Hematopoietic multipotent progenitor cell treated with erythropoietin and hydrocortisone succinate and interleukin-3 and kit ligand, for 8 days (in vitro differentiated cells): ENCODE data around the gene SLC10A2.

Experiments
- DNase-seq: peaks from one replicate; pipeline ENCODE4 v3.0.0-alpha.2; 2015

The SLC10A2 gene

DNA sequence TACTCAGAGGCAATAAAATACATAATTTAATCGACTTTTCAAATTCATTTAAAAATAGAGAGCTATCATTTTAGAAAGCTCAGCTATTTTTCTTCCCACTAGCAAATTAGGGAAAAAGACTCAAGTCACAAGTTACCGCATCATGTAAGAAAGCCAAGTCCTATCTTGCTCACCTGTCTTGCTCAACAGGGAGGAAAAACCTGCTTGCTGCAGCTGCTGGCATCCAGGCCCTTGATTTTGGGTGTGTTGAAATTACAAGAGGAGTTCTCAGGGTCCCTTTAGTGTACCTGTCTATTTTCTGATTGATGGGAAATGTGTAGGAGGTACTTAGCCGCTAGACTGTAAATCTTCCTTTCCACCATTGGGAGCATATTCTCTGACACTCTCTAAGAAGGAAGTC, 22.2 kb downstream of the SLC10A2 start:
- DNase-seq: no peak

DNA sequence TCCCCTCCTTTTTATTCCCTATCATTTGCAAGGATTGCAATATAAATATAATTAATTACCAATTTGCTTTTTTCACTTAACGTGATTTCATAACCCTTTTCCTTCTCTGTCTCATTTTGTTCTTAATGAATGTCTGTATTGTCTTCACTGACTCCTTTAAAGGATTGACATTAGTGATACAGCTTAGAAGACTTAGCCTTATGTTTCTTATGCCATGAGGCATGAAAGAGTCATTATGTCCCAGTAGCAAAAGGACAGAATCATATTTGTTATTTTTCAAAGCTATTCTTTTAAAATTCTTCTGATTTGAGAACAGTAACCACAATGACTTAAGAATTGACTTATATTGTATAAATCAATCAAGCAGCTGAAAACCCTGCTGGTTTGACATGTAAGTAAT, 26.2 kb downstream of the SLC10A2 start:
- no peak for DNase-seq

DNA sequence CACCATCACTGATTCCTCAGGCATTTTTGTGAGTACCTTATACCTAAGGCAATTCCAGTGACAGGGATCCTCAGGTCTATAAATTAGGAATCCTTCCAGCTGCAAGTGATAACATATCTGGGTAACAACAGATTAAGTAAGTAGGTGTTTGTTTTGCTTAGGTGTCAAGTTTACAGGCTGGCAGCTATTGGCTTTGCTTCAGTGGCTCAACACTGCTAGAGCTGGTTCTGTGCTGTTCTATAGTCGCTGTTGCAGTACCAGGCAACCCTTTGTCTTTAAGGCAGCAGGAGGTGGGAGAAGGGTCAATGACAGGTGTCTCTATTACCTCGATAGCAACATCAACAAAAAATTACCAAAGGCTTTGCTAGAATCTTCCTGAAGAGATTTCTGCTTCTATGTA, 27.0 kb downstream of the SLC10A2 start:
- no peak for DNase-seq

DNA sequence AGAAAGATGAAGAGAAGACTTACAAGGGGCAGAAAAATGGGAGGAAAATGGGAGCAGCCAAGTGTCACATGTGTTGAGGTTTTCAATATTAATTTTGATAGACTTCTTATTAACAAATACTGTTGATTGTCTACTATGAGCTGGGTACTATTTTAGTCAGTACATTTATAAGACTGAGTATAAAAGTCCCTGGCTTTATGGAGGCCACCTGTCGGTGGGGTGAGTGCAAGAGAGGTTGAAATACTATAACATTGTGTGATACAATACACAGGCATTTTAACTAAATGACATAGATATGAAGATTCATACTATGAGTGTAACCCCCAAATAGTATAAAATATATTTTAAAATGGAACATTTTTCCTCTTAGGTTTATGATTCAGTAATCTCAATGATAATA, 29.9 kb downstream of the SLC10A2 start:
- no peak for DNase-seq

DNA sequence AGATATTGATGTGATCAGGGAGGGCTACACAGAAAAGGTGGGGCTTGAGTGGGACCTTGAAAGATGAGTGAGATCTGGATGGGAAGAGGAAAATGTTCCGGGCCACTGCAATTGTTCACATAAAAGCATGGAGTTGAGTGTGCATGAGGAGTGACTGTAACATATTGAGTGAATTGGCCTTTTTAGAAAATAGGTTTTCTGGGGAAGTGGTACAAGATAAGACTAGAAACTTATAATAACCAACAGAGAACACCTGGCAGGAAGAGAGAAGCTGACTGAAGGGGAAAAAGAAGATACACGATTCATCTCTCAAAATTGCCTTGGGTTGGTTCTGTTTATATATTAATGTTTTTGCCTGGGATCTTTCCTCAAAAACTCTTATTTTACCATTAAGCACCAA, 32.2 kb downstream of the SLC10A2 start:
- DNase-seq: no peak

DNA sequence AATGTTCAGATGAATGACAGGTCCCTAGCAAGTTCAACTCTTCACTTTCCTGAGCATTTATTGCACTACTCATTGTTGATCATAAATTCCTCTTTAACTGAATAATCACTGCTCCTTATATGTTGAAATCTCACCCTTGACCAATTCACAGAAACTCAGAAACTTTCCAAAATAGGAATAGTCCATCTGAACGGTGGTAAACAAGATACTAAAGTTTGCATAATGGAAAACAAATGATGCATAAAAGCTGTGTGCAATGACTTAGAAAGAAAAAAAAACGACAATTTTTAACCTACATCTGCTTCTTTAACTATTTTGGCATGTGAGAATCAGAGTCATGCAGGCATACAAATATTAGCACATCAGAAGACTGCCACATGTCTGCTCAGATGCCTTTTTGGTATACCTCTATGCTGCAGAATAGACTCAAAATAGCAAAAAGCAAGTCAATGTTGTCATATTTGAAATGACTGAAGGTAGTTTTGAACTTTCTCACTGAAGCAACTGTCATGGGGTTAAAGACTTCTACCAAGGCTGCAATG, 34.8 kb downstream of the SLC10A2 start:
- DNase-seq: no peak

DNA sequence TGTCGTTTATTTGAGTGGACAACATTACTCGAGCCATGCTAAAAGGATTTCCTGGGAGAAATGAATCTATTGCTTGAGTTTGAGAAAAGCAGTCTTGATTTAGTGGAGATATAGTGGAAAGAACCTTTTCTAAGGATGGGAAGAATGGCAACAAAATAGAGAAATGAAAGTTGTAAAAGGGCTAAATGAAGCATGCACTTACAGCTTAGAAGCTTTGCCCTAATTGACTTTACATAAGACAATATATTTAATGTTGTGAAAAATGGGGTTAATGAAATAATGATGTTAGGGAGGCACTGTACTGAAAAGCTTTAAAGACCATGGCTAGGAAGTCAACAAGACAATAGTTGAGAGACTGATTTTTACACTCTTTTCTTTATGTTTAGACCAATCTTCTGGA, 35.4 kb downstream of the SLC10A2 start:
- no peak for DNase-seq

DNA sequence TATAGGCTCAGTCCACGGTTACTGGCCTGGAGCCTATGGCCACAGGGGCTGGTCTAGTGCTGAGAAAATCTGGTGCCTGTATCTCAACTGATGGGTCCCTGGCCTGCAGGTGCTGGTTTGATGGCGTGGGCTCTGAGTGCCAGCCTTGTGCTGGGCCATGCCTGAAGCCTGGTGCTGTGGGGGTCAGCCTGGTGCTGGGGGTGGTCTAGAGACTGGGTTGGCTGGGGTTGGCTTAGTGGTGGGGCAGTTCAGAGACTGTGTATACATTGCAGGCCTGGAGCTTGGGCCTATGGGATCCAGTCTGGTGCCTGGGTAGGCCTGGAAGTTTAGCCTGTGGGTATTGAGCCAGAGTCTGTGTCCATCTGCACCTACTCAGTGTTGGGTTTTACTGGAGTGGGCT, 36.4 kb downstream of the SLC10A2 start:
- no peak for DNase-seq

DNA sequence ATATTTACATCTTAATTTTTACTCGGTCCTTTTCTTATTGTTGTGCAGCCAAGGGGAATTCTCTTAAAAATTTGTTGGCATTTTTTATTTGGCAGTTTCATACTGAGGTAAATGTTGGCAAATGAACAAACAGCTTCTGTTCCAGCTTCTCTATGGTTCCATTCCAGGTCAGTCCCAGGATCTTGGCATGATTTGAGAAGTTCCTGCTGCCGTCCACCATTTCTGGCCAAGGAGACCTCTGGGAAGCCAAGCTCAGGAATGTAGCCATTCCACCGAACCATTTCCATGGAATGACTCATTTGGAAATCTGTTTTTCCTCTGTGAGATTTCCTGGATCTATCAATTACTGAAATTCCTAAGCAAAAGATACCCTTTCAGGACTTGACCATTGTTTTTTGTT, 43.9 kb downstream of the SLC10A2 start:
- DNase-seq: no peak

DNA sequence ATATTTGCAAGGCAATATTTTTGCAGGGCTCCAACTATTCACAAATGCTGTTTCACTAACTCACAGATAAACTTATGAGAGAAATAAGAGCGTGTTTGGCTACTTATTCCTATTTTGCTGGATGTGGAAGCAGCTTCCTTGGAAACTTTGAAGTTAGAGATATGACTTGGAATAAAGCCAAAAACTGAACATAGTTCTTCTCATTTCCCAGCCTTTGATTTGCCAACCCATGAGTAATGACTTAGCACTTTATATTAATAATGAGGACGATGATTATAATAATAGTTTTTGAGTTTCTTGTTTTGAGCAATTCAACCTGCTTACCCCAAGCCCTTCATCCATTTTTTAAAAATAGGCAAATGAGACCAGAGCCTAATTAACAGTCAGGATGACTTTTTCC, 47.7 kb downstream of the SLC10A2 start:
- DNase-seq: no peak

DNA sequence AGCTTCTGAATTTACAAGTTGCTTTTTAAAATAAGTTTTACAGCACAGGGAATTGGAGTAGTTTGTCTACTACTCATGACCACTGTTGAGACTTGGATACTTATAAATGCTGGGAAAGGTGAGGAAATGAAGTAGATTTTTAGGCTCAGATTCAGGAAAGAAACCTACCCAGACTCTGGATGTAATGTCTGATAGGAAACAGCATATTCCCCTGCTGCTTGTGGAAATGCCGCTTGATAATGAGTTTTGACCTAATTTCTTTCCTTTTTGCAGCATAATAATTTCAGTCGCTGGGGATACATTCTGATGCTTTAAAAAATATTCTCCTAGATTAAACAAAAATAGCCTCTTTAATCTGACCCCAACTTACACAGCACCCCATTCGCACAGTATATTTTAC, 53.6 kb downstream of the SLC10A2 start:
- DNase-seq: no peak

DNA sequence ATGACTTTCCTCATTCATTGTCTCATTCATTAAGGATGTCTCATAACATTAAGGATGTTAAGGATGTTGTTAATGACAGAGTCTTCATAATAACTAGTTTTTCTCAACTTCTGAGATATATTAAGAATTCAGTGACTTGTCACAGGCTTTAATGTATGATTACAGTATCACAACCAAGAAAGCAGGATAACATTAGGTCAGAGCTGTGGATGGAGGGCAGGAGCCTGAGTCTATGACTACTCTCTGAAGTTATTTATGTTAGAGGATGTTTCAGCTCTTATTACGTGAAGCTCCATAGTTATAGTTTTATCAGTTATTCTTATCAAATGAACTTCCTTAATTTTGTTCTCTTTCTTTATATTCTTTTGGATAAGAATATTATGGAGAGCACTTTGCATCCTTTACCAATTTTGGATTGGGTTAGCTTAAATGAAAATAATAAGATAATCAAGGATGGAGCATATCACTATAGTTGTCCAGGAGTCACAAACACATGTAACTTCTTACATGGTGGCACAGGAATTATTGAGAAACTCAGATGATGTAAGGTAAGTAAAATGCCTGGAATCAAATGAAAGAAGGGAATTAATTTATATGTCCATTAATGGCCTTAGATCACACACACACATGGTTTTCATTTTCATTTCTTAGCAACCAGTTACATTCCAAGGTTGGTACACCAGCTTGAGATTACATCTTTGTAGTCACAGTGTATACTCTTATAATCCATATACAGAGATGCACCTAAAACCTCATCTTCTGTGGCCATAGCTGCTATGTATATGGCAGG, 57.0 kb downstream of the SLC10A2 start:
- DNase-seq: no peak

DNA sequence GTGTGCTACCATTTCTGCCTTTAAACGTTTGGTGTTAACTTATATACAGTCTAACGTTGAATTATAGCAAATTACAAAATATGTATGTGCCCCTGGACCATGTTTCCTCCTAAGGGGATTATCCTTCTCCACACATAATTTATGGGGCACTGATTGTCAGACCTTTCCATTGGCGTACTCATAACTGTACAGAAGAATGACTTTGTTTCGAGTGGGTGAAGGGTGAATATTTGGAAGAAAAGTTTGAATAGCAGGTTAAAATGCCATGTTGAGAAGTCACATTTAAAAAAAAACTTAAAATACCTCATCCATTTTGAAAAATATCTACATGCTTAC, 58.8 kb downstream of the SLC10A2 start:
- no peak for DNase-seq

DNA sequence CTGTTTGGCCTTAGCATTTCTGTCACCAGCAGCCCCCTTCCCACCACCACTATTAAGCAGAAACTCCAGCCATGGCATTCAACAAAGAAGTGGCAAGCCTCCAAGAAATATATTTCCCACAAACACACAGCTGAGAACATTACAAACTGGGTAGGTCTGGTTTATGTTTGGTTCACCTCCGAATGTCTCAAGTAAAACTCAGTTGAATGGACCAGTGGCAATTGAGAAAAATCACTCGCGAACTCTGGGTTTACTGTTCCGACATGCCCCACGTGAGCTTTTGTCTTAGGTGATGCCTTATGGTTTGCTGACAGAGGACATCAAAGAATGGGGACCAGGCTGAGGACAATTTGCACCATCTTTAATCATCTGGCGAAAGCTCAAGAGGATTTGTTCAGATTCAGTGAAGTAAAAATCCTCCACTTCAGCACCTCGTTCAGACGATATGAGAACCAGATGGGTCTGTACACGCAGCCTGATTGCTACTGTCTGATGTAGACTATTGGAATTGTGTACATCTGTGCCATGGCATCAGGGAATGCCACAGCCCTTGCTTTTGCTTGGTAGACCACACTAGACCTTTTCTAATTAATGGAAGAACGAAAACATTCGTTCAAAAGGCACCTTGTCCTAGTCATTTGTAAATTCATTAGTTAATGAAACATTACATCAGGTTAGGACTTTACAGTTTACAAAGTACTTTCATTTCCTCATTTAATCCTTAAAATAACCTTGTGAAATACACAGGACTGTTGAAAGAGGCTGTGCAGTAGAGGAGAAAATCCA, 59.4 kb downstream of the SLC10A2 start:
- no peak for DNase-seq

DNA sequence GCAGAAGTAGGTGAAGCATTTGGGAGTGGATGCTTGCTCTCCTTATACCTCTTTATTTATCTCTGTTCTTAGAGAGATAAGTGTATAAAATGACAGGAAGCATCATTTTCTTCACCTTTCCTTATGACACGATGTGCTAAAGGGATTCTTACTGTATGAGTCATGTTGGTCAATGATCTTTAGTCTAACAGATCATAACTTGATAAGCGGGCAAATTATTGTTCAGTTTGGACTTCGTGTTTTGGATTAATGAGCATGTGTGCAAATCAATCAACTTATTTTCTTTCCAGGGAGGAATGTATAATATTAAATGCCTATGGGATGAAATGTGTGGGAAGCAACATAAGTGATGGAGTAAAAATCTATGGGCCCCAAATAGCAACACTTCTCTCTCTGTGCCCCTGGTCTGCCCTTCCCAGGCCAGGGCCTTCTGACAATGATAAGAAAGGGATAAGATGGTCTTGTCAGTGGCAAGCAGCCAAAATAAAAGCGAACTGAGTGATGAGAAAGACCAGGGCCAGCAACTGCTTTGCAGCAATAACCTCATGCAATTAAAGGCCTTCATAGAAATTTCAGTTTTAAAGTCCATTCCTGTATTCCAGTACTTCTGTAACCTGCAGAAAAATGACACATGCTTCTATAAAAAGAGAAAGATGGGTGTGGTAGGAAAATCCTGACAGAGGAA, 61.4 kb downstream of the SLC10A2 start:
- no peak for DNase-seq

DNA sequence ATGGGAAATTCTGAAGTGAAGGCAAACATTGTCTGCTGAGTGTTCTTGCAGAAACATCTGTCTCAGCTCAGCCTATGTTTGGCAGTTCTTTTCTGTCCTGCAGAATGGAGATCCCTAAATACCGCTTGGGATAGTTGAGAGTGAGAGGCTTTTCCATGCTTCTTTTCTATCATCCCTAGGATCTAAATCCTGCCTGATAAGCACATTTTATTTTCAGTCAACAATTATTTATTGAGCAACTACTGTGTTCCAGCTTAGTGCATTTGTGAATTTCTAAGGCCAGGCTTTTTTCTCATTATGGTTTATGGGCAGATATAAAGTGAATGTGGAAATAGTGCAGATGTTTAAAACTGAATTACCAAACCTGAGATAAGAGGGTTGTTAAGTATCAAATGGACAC, 62.6 kb downstream of the SLC10A2 start:
- no peak for DNase-seq

DNA sequence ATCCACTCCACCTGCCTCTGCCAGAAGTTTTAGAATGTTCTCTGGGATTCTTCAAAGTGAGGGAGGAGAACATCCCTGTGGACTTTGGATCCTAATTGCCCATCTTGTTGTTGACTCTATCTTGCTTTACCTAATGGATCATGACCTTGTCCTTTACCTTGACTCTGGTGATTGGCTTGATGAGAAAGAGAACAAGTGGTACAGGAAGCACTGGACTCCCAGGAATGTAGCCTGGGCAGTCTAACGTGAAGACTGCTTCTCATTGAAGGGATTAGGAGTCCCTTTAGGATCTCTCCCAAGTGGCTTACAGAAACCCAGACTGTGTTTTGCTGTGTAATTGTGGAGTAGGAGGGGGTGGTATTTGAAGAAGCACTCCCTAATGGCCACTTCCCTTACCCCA, 63.9 kb downstream of the SLC10A2 start:
- no peak for DNase-seq

DNA sequence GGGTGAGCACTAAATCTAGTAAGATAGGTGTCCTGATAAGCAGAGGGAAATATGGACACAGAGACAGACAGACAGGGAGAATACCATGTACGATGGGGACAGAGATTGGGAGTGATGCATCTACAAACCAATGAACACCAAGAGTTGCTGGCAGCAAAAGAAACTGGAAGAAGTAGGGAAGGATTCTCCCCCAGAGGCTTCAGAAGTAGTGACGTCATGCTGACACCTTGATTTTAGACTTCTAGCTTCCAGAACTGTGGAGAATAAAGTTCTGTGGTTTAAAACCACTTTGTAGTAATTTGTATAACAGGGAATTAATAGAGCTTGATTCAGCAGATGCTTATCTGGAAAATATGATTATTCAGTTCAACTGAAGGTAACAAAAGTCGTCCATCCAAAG, 66.1 kb downstream of the SLC10A2 start:
- DNase-seq: no peak

DNA sequence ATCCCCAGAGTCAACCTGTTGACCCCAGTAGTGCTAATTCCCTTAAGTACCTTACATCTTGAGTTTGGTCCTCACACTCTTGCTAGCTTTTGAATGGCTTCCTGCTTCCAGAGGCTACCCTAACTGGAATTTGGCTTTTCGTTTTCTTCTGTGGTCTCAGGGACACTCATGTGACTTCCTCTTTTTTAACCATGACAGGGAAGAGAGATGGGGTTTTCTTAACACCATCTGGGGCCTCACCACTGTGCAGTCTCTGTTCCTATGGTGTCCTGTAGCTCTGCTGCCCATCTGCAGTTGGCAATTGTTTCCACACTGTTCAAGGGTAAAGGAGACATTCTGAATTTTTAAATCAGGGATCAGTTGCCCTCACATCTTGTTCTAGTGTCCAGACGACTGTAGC, 66.7 kb downstream of the SLC10A2 start:
- no peak for DNase-seq
